HG03342 (cell line): ENCODE data around the gene ACADS.

Source experiments
- ATAC-seq: cut with Tn5 transposase; IDR thresholded peaks from one replicate; pipeline ENCODE4 v1.9.1; 2021; ENCODE audit warnings: mild to moderate bottlenecking, moderate library complexity; ENCODE audit not compliant: unreplicated experiment

ACADS gene

GRCh38 chr12:120700886-120701285, 24.7 kb upstream of the ACADS start:
- ATAC-seq = no peak

GRCh38 chr12:120702637-120703036, 23.0 kb upstream of the ACADS start:
- ATAC-seq = no peak

- ATAC-seq = no peak
Measured at GRCh38 chr12:120703311-120703942, 22.2 kb upstream of the ACADS start.

GRCh38 chr12:120705618-120706017, 20.0 kb upstream of the ACADS start:
- ATAC-seq = no peak

GRCh38 chr12:120706029-120706428, 19.6 kb upstream of the ACADS start:
- ATAC-seq = no peak

GRCh38 chr12:120708651-120709050, 17.0 kb upstream of the ACADS start:
- no peak for ATAC-seq

- ATAC-seq = peak; percentile 61
Measured at GRCh38 chr12:120710031-120710804, 15.4 kb upstream of the ACADS start, which contains the start of gene UNC119B. Gene UNC119B (plus strand): TSS chr12:120710458. CDS start chr12:120710475, 17 bp downstream.

- ATAC-seq = peak; percentile 23
Measured at GRCh38 chr12:120710805-120711296, 14.8 kb upstream of the ACADS start.

- no peak for ATAC-seq
Measured at GRCh38 chr12:120711411-120711810, 14.2 kb upstream of the ACADS start.

GRCh38 chr12:120712610-120713009, 13.0 kb upstream of the ACADS start:
- no peak for ATAC-seq

- no peak for ATAC-seq
Measured at GRCh38 chr12:120713861-120714482, 11.7 kb upstream of the ACADS start.

GRCh38 chr12:120718055-120718454, 7.6 kb upstream of the ACADS start:
- ATAC-seq = no peak

GRCh38 chr12:120719072-120719471, 6.6 kb upstream of the ACADS start:
- ATAC-seq = no peak

GRCh38 chr12:120719496-120720233, 6.0 kb upstream of the ACADS start:
- ATAC-seq = no peak

GRCh38 chr12:120720234-120720986, 5.2 kb upstream of the ACADS start:
- no peak for ATAC-seq

- ATAC-seq = no peak
Measured at GRCh38 chr12:120720987-120721801, 4.4 kb upstream of the ACADS start.

GRCh38 chr12:120721866-120722265, 3.8 kb upstream of the ACADS start:
- ATAC-seq = no peak

GRCh38 chr12:120722784-120723183, 2.8 kb upstream of the ACADS start:
- no peak for ATAC-seq

- ATAC-seq = no peak
Measured at GRCh38 chr12:120724720-120725119, 906 bp upstream of the ACADS start.
